ENCODE measurements around the gene KCNK1.

- TF ChIP-seq EZH2 (IDR thresholded peaks at IDR 0.05; ENCODE audit: borderline replicate concordance, insufficient read depth, low read length, poor library complexity, severe bottlenecking): no peak
- no peak for TF ChIP-seq CTCF (IDR thresholded peaks at IDR 0.05; ENCODE audit: poor library complexity, severe bottlenecking)
These were observed 62.0 kb downstream of the KCNK1 start for GRCh38 chr1:233675893-233676292.
